WTC11 (cell line): ENCODE measurements around the gene ATP11A. TPM values are rescaled to one million over a fixed set of nuclear protein-coding genes. Genes with fewer than 3 reads are reported as not detected.
A peak's percentile ranks its signal among the peaks of the same experiment; 100 is the strongest.

Experiments
- ATAC-seq: fragments of 200-7000 bp; cut with Tn5 transposase; 2 replicates; pipeline ENCODE4 v1.10.0; 2021; ENCODE audit warnings: mild to moderate bottlenecking, moderate library complexity
- CTCF ChIA-PET: fragments of 300-600 bp; sonication (Branson Sonifier 250); formaldehyde crosslinking; loops from one replicate; lab custom pipeline; 2021; ENCODE audit warnings: antibody characterized with exemption; lab: Charles Lee
- POLR2A ChIA-PET: fragments of 350-600 bp; sonication (Branson Sonifier 250); formaldehyde crosslinking; loops from one replicate; lab custom pipeline; 2021; ENCODE audit warnings: antibody characterized with exemption; lab: Charles Lee
- DNase-seq: peaks from one replicate; pipeline ENCODE4 v3.0.0; 2021; ENCODE audit warnings: low spot score
- H3K27ac Mint-ChIP-seq: 2 replicates; pipeline ENCODE4 v1.8.0; 2021; ENCODE audit warnings: mixed read lengths
- H3K27me3 Mint-ChIP-seq: 2 replicates; pipeline ENCODE4 v1.8.0; 2021; ENCODE audit warnings: low read depth, mild to moderate bottlenecking, moderate library complexity, mixed read lengths
- H3K36me3 Mint-ChIP-seq: 2 replicates; pipeline ENCODE4 v1.8.0; 2021; ENCODE audit warnings: mixed read lengths
- H3K4me1 Mint-ChIP-seq: 2 replicates; pipeline ENCODE4 v1.8.0; 2022; ENCODE audit warnings: mixed read lengths
- H3K4me3 Mint-ChIP-seq: 2 replicates; pipeline ENCODE4 v1.8.0; 2021; ENCODE audit warnings: mild to moderate bottlenecking, moderate library complexity, mixed read lengths
- H3K9me3 Mint-ChIP-seq: 2 replicates; pipeline ENCODE4 v1.8.0; 2021; ENCODE audit warnings: mixed read lengths
- ATF1 ChIP-seq: sonication (generic); formaldehyde crosslinking; IDR thresholded peaks from 2 replicates; pipeline ENCODE4 v1.8.1; 2023; ENCODE audit warnings: mild to moderate bottlenecking, moderate library complexity, missing genetic modification reagents
- CREM ChIP-seq: sonication (generic); formaldehyde crosslinking; IDR thresholded peaks from 2 replicates; pipeline ENCODE4 v1.8.1; 2022; ENCODE audit warnings: mild to moderate bottlenecking, missing genetic modification reagents, moderate library complexity
- JUN ChIP-seq: sonication (generic); formaldehyde crosslinking; IDR thresholded peaks from 2 replicates; pipeline ENCODE4 v1.8.0; 2023; ENCODE audit warnings: mild to moderate bottlenecking, missing genetic modification reagents
- MYBL2 ChIP-seq: sonication (generic); formaldehyde crosslinking; IDR thresholded peaks from 2 replicates; pipeline ENCODE4 v1.8.1; 2023; ENCODE audit warnings: mild to moderate bottlenecking, moderate library complexity, missing genetic modification reagents
- PRRX2 ChIP-seq: fragments of 250-450 bp; sonication (Bioruptor Pico); IDR thresholded peaks from 2 replicates; pipeline ENCODE4 v1.8.0; 2021; ENCODE audit warnings: mild to moderate bottlenecking
- RORB ChIP-seq: fragments of 250-450 bp; sonication (Bioruptor Pico); IDR thresholded peaks from 2 replicates; pipeline ENCODE4 v1.9.0; 2021; ENCODE audit warnings: mild to moderate bottlenecking
- SOX15 ChIP-seq: fragments of 250-450 bp; sonication (Bioruptor Pico); IDR thresholded peaks from 2 replicates; pipeline ENCODE4 v1.9.0; 2021; ENCODE audit warnings: mild to moderate bottlenecking
- TP53 ChIP-seq: sonication (generic); formaldehyde crosslinking; IDR thresholded peaks from 2 replicates; pipeline ENCODE4 v1.8.1; 2023; ENCODE audit warnings: mild to moderate bottlenecking, missing genetic modification reagents
- ZNF219 ChIP-seq: sonication (generic); formaldehyde crosslinking; IDR thresholded peaks from 2 replicates; pipeline ENCODE4 v1.8.0; 2023; ENCODE audit warnings: missing genetic modification reagents, mild to moderate bottlenecking, borderline replicate concordance
- ZNF263 ChIP-seq: sonication (generic); formaldehyde crosslinking; IDR thresholded peaks from 2 replicates; pipeline ENCODE4 v1.8.1; 2022; ENCODE audit warnings: low read depth, mild to moderate bottlenecking, moderate library complexity, missing genetic modification reagents
- total RNA-seq: library from RNA; stranded (reverse); gene quantifications from 3 replicates; pipeline ENCODE4 v1.2.3, GENCODE V29; 2021
- TF ChIP-seq, protein P1 (sequence below): sonication (generic); formaldehyde crosslinking; conservative IDR thresholded peaks from 2 replicates; pipeline ENCODE4 v1.8.1; 2023; ENCODE audit warnings: mild to moderate bottlenecking, low read depth, missing genetic modification reagents, moderate library complexity
- TF ChIP-seq, protein P2 (sequence below): sonication (generic); formaldehyde crosslinking; IDR thresholded peaks from 2 replicates; pipeline ENCODE4 v1.8.1; 2023; ENCODE audit warnings: mild to moderate bottlenecking, missing genetic modification reagents, moderate library complexity
- TF ChIP-seq, protein P3 (sequence below): sonication (generic); formaldehyde crosslinking; IDR thresholded peaks from 2 replicates; pipeline ENCODE4 v1.8.1; 2022; ENCODE audit warnings: low read depth, mild to moderate bottlenecking, moderate library complexity, missing genetic modification reagents, borderline replicate concordance
- TF ChIP-seq, protein P4 (sequence below): sonication (generic); formaldehyde crosslinking; conservative IDR thresholded peaks from 2 replicates; pipeline ENCODE4 v1.8.1; 2022; ENCODE audit warnings: mild to moderate bottlenecking, missing genetic modification reagents
- TF ChIP-seq, protein P5 (sequence below): sonication (generic); formaldehyde crosslinking; IDR thresholded peaks from 2 replicates; pipeline ENCODE4 v1.8.0; 2023; ENCODE audit warnings: mild to moderate bottlenecking, missing genetic modification reagents
- TF ChIP-seq, protein P6 (sequence below): sonication (generic); formaldehyde crosslinking; IDR thresholded peaks from 2 replicates; pipeline ENCODE4 v1.8.0; 2022; ENCODE audit warnings: mild to moderate bottlenecking, missing genetic modification reagents
- TF ChIP-seq, protein P7 (sequence below): sonication (generic); formaldehyde crosslinking; IDR thresholded peaks from 2 replicates; pipeline ENCODE4 v1.8.1; 2022; ENCODE audit warnings: missing genetic modification reagents, borderline replicate concordance

Gene ATP11A
- total RNA-seq, 1 experiment from 2014 or later = 100 TPM

DNA sequence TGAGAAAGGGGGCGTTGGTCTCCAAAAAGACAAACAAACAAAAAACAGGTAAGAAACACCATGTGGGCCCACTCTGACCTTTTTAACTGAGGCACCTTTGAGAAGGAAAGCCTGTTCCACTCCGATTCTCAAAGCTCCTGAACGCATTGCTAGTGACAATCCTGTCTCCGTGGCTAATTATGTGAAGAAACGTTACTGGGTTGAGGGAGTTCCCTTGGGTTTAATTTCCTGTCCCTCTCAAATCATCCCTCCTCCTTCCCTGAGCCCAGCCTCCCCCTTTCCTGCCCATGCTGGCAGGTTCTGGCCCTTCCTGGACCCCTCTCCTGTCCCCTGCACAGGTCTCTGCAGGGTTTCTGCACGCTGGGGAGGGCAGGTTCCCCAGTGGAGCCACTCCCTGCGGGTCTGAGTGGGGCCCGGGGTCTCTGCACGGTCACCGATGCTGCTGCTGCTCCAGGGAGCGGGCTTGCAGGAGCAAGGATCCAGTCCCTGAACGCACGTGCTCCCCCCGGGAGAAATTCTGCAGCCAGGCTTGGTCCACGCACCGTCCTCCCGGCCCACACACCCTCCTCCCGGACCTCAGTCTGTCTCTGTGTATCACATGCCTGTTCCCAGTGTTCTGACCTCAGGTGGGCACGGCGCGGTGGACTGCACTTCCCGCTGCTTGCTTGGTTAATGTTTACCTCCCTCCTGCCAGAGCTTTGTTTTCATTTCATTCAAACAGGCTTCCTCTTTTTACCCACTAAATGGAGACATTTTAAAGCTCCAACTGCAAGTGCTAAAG, 202.8 kb downstream of the ATP11A start:
- no peak for ATAC-seq
- H3K4me3 Mint-ChIP-seq = peak overlapping the region; percentile 64
- no peaks in the 10 kb centered on the region for H3K9me3 Mint-ChIP-seq
- peaks cover 3% of the 10 kb centered on the region; the same call in 1 of the 2 replicates for H3K36me3 Mint-ChIP-seq
- no peak for TF ChIP-seq ZNF219 (CRISPR knock-in tag)
- TF ChIP-seq, protein P1, sequence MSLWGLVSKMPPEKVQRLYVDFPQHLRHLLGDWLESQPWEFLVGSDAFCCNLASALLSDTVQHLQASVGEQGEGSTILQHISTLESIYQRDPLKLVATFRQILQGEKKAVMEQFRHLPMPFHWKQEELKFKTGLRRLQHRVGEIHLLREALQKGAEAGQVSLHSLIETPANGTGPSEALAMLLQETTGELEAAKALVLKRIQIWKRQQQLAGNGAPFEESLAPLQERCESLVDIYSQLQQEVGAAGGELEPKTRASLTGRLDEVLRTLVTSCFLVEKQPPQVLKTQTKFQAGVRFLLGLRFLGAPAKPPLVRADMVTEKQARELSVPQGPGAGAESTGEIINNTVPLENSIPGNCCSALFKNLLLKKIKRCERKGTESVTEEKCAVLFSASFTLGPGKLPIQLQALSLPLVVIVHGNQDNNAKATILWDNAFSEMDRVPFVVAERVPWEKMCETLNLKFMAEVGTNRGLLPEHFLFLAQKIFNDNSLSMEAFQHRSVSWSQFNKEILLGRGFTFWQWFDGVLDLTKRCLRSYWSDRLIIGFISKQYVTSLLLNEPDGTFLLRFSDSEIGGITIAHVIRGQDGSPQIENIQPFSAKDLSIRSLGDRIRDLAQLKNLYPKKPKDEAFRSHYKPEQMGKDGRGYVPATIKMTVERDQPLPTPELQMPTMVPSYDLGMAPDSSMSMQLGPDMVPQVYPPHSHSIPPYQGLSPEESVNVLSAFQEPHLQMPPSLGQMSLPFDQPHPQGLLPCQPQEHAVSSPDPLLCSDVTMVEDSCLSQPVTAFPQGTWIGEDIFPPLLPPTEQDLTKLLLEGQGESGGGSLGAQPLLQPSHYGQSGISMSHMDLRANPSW (CRISPR knock-in tag) = no peak
- TF ChIP-seq, protein P2, sequence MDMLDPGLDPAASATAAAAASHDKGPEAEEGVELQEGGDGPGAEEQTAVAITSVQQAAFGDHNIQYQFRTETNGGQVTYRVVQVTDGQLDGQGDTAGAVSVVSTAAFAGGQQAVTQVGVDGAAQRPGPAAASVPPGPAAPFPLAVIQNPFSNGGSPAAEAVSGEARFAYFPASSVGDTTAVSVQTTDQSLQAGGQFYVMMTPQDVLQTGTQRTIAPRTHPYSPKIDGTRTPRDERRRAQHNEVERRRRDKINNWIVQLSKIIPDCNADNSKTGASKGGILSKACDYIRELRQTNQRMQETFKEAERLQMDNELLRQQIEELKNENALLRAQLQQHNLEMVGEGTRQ (CRISPR knock-in tag) = 0 out of 2 replicates have a peak, but pooled peaks have one; percentile 21
- TF ChIP-seq RORB (CRISPR knock-in tag) = no peak
- TF ChIP-seq SOX15 (CRISPR knock-in tag) = no peak
- peak; percentile 91 for TF ChIP-seq ZNF263 (CRISPR knock-in tag)
- TF ChIP-seq, protein P3, sequence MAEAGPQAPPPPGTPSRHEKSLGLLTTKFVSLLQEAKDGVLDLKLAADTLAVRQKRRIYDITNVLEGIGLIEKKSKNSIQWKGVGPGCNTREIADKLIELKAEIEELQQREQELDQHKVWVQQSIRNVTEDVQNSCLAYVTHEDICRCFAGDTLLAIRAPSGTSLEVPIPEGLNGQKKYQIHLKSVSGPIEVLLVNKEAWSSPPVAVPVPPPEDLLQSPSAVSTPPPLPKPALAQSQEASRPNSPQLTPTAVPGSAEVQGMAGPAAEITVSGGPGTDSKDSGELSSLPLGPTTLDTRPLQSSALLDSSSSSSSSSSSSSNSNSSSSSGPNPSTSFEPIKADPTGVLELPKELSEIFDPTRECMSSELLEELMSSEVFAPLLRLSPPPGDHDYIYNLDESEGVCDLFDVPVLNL (CRISPR knock-in tag) = no peak
- TF ChIP-seq PRRX2 = no peak
- TF ChIP-seq MYBL2 (CRISPR knock-in tag) = 0 out of 2 replicates have a peak, but pooled peaks have one; percentile 46
- TF ChIP-seq, protein P4, sequence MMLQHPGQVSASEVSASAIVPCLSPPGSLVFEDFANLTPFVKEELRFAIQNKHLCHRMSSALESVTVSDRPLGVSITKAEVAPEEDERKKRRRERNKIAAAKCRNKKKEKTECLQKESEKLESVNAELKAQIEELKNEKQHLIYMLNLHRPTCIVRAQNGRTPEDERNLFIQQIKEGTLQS (CRISPR knock-in tag) = no peak
- TF ChIP-seq JUN = no peak
- H3K27ac Mint-ChIP-seq = peak overlapping the region; percentile 86
- CTCF ChIA-PET = interaction anchor here (0.9 to 2.5 kb wide), 7 partner anchors 8 to 252 kb away, joined by 3 to 11 read pairs (median 4); no protein-coding TSS in a partner anchor
- POLR2A ChIA-PET = interaction anchor here (1.5 kb wide), 1 partner anchor 13 kb away, joined by 4 read pairs; no protein-coding TSS in a partner anchor
- DNase-seq = no peak
- peaks cover 44% of the 10 kb centered on the region for H3K4me1 Mint-ChIP-seq
- H3K27me3 Mint-ChIP-seq = peaks cover 40% of the 10 kb centered on the region

DNA sequence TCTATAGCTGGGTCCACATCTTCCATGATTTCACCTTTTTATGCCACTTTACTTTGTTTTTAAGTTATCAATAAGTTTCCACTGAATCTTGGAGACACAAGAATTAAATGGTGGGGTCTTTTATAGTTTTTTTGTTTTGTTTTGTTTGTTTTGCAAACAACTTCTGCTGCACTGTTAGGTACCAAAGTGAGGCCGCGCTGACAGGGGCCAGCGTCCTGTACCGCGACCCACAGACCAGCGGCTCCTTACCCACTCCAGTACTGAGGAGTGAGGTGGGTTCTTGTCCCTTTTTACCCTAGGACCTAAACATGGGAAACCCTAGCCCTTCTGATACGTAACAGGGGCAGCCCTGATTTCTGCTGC, 203.3 kb downstream of the ATP11A start:
- Mint-ChIP-seq H3K4me3 (peak overlapping the region; percentile 64), H3K4me1 (peaks cover 44% of the 10 kb centered on the region), H3K27me3 (peaks cover 40% of the 10 kb centered on the region), H3K9me3 (no peaks in the 10 kb centered on the region), H3K36me3 (peaks cover 3% of the 10 kb centered on the region; the same call in 1 of the 2 replicates), H3K27ac (peak overlapping the region; percentile 86)
- ATAC-seq (no peak), DNase-seq (no peak)
- TF ChIP-seq CREM (CRISPR knock-in tag) (no peak), TP53 (CRISPR knock-in tag) (no peak), ATF1 (no peak)
- TF ChIP-seq, protein P5, sequence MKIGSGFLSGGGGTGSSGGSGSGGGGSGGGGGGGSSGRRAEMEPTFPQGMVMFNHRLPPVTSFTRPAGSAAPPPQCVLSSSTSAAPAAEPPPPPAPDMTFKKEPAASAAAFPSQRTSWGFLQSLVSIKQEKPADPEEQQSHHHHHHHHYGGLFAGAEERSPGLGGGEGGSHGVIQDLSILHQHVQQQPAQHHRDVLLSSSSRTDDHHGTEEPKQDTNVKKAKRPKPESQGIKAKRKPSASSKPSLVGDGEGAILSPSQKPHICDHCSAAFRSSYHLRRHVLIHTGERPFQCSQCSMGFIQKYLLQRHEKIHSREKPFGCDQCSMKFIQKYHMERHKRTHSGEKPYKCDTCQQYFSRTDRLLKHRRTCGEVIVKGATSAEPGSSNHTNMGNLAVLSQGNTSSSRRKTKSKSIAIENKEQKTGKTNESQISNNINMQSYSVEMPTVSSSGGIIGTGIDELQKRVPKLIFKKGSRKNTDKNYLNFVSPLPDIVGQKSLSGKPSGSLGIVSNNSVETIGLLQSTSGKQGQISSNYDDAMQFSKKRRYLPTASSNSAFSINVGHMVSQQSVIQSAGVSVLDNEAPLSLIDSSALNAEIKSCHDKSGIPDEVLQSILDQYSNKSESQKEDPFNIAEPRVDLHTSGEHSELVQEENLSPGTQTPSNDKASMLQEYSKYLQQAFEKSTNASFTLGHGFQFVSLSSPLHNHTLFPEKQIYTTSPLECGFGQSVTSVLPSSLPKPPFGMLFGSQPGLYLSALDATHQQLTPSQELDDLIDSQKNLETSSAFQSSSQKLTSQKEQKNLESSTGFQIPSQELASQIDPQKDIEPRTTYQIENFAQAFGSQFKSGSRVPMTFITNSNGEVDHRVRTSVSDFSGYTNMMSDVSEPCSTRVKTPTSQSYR (CRISPR knock-in tag) = no peak
- TF ChIP-seq, protein P6, sequence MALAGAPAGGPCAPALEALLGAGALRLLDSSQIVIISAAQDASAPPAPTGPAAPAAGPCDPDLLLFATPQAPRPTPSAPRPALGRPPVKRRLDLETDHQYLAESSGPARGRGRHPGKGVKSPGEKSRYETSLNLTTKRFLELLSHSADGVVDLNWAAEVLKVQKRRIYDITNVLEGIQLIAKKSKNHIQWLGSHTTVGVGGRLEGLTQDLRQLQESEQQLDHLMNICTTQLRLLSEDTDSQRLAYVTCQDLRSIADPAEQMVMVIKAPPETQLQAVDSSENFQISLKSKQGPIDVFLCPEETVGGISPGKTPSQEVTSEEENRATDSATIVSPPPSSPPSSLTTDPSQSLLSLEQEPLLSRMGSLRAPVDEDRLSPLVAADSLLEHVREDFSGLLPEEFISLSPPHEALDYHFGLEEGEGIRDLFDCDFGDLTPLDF (CRISPR knock-in tag) = no peak
- TF ChIP-seq, protein P7, sequence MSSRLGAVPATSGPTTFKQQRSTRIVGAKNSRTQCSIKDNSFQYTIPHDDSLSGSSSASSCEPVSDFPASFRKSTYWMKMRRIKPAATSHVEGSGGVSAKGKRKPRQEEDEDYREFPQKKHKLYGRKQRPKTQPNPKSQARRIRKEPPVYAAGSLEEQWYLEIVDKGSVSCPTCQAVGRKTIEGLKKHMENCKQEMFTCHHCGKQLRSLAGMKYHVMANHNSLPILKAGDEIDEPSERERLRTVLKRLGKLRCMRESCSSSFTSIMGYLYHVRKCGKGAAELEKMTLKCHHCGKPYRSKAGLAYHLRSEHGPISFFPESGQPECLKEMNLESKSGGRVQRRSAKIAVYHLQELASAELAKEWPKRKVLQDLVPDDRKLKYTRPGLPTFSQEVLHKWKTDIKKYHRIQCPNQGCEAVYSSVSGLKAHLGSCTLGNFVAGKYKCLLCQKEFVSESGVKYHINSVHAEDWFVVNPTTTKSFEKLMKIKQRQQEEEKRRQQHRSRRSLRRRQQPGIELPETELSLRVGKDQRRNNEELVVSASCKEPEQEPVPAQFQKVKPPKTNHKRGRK (CRISPR knock-in tag) = no peak
- CTCF ChIA-PET = interaction anchor here (1.1 to 2.5 kb wide), 6 partner anchors 13 to 252 kb away, joined by 3 to 11 read pairs (median 4); no protein-coding TSS in a partner anchor
- POLR2A ChIA-PET = interaction anchor here (0.6 to 1.5 kb wide), 2 partner anchors 13 to 358 kb away, joined by 3 to 4 read pairs; no protein-coding TSS in a partner anchor
